HG03159 (cell line): ENCODE measurements around the gene KIF1B.
"Not testable (repeated sequence)": the region's sequence is repeated elsewhere in the genome, so short reads cannot be mapped to it uniquely, and the experiment has no call there.

ENCODE experiments used
- ATAC-seq: cut with Tn5 transposase; IDR thresholded peaks from one replicate; pipeline ENCODE4 v1.9.1; 2021; ENCODE audit warnings: mild to moderate bottlenecking, moderate library complexity; ENCODE audit not compliant: unreplicated experiment

KIF1B gene

GRCh38 chr1:10229903-10230302, 19.5 kb downstream of the KIF1B start:
- no peak for ATAC-seq

DNA sequence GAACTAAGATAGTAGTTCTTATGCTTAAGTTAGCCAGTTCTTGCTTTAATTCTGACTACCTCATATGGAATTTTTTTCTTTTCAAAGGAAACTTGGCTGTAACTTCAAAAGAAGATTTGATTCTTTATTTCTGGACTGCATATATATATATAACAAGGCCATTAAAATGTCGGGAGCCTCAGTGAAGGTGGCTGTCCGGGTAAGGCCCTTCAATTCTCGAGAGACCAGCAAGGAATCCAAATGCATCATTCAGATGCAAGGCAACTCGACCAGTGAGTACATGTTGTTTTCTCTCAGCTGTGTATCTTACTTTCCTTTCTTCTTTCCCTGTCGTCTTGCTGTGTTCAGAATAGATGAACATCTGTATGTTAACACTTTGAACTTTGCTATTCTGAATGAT, 21.8 kb downstream of the KIF1B start:
- ATAC-seq = no peak

DNA sequence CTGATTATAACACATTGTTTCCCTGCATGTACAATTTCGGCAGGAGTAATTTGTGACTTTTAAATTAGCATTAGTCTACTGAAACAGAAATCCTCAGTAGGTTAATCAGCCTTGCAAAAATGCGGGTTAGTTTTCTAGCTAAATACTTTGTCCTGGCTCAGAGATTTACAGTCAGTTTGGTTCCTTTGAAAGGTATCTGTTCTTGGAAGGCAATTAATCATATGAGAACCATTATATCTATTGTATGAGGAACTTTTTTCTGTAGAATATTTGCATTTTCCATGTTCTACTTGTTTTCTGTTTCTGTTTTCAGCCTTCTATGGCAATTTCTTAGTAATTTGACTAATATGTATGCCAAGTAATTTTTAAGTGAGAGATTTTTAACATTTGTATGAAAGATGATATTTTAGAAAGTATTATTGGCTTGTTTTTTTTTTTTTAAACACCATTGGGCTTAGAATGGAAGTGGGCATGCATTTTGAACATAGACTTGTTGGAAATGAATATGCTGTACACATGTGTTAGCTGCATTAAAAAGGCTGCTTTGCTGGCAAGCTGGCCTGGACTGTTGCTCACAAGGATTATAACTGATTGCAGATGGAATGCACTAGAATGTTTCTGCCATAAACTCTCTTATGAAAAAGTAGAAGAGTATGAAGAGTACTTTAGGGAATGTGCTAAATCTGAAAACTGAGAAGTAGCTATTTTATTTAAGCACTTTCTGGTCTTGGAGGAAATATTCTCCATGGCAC, 26.2 kb downstream of the KIF1B start:
- ATAC-seq = no peak

DNA sequence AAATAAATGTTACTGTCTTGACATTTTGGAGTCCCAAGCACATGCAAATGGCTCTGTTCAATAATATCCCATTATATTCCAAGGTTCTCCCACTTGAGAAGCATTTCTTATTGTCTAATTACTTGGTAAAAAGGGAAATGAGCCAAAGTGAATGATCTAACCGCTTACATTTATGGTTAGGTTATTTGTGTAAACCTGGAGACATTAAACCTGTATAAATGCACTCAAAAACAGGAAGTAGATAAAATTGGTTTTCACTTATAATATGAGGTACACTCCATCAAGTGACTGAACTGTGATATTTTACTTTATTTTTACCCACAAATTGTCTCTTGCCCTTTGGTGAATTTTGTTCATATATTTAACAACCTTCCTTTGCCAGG, 26.8 kb downstream of the KIF1B start:
- ATAC-seq = no peak

DNA sequence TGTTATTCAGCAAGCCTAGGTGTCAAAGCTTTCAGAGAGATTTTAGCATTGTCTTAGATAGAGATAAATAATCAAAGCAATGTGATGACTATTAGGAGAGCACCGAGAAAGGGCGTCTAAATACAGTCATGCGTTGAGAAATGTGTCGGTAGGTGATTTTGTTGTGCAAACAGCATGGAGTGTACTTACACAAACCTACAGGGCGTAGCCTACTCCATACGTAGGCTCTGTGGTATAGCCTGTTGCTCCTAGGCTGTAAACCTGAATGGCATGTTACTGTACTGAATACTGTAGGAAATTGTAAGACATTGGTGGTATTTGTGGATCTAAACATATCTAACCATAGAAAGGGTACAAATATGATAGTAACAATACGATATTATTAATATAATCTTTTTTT, 31.8 kb downstream of the KIF1B start:
- no peak for ATAC-seq

DNA sequence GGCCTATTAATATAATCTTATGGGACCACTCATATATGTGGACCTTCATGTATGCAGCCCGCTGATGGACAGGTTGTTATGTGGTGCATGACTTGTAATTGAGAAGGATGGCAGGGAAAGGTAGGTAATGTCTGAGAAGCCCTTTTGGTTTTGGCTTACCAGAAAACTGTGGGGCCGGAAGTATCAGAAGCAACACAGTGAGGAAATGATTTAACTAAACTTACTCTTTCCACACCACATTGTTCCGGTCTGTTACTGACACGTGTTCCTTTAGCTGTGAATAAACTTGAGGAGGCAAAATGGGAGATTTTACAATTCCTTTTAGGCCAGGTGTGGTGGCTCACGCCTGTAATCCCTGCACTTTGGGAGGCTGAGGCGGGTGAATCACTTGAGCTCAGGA, 32.4 kb downstream of the KIF1B start:
- ATAC-seq = no peak

GRCh38 chr1:10245674-10246073, 35.3 kb downstream of the KIF1B start:
- no peak for ATAC-seq

GRCh38 chr1:10249808-10250457, 39.6 kb downstream of the KIF1B start:
- no peak for ATAC-seq

GRCh38 chr1:10250663-10251062, 40.3 kb downstream of the KIF1B start:
- ATAC-seq = no peak

DNA sequence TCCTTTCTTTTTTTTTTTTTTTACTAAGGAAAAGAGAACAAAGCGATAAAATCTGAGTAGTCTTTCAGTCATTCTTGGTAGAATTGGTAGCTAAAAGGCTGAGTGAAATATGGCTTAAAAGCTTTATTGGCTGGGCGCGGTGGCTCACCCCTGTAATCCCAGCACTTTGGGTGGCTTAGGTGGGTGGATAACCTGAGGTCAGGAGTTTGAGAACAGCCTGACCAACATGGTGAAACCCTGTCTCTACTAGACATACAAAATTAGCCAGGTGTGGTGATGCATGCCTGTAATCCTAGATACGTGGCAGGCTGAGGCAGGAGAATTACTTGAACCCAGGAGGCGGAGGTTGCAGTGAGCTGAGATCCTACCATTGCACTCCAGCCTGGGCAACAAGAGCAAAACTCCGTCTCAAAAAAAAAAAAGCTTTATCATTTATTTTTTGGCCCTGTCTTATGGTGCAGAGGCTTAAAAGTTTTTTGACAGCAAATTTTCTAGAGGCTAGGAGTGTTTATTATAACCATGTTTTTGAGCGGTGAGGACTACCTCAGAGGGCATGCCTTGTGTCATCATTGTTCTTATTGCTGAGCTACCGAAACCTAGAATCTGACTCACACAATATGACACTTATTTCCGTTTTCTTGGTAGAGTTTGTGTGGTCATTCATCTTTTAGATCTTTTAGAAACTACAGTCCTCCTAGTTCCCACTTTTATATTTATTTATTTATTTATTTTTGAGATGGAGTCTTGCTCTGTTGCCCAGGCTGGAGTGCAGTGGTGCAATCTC, 41.1 kb downstream of the KIF1B start:
- ATAC-seq = not testable (repeated sequence)

GRCh38 chr1:10252508-10252907, 42.1 kb downstream of the KIF1B start:
- no peak for ATAC-seq

- no peak for ATAC-seq
Observed at GRCh38 chr1:10253149-10253548, 42.8 kb downstream of the KIF1B start.

DNA sequence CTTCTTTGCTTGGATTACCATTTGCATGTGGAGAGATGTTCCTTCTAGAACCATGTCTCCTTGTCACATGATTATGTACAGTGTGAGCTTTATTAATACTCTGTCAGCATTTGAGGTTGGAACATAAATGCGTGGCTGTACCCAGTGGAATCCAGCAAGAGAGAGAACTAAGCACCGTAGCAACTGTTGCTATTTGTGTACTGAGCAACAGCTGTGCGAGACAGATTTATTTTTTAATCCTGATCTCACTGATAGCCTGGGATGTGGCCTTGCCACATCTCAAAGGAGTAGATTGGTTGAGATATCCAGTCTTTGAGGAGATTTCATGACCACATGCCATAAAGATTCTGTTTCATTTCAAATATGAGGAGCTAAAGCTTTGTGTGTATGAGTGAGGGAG, 43.4 kb downstream of the KIF1B start:
- no peak for ATAC-seq

DNA sequence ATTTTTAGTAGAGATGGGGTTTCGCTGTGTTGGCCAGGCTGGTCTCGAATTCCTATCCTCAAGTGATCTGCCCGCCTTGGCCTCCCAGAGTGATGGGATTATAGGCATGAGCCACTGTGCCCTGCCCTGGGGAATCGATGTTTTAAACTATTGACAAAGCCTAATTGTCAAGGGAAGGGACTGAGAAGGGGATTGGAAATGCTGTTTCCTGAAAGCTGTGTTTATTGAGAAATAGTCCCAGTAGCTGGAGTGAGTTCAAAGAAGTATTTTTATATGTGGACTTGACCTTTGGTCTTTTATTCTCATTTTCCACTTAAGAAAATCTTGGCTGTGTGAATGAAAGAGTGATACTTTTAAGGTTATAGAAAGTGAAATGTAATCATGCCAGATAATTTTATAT, 47.5 kb downstream of the KIF1B start:
- no peak for ATAC-seq

- not testable (repeated sequence) for ATAC-seq
Observed at GRCh38 chr1:10259547-10259946, 49.2 kb downstream of the KIF1B start.

- ATAC-seq = no peak
Observed at GRCh38 chr1:10263450-10264082, 53.2 kb downstream of the KIF1B start.

DNA sequence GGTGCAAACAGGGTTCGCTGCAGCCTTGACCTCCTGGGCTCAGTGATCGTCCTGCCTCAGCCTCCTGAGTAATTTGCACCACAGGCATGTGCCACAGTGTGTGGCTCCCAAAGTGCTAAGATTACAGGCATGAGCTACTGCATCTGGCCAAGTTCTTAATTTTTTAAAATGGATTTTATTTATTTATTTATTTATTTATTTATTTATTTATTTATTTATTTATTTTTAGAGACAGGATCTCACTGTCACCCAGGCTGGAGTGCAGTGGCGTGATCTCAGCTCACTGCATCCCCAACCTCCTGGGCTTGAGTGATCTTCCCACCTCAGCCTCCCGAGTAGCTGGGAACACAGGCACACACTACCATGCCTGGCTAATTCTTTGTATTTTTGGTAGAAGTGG, 54.7 kb downstream of the KIF1B start:
- no peak for ATAC-seq

- ATAC-seq = no peak
Observed at GRCh38 chr1:10265900-10266299, 55.5 kb downstream of the KIF1B start.

GRCh38 chr1:10267319-10267718, 56.9 kb downstream of the KIF1B start:
- ATAC-seq = no peak

- ATAC-seq = no peak
Observed at GRCh38 chr1:10267921-10268320, 57.6 kb downstream of the KIF1B start.

- ATAC-seq = no peak
Observed at GRCh38 chr1:10271090-10271489, 60.7 kb downstream of the KIF1B start.
